ENCODE results near the gene ZNF276. TPM values are rescaled to one million over a fixed set of nuclear protein-coding genes. Genes with fewer than 3 reads are reported as not detected.
"Not testable (repeated sequence)": the region's sequence is repeated elsewhere in the genome, so short reads cannot be mapped to it uniquely, and the experiment has no call there.

ZNF276 gene
- total RNA-seq, 1 experiment from 2014 or later = 19.9 TPM

- in situ Hi-C loops (cut with HindIII; ENCODE audit: low sequenced_read_pairs) = no loop called here
- no peak for DNase-seq (ENCODE audit: low spot score)
Measured at GRCh38 chr16:89764711-89765201, 43.4 kb downstream of the ZNF276 start.

GRCh38 chr16:89765292-89765830, 44.0 kb downstream of the ZNF276 start:
- DNase-seq (ENCODE audit: low spot score) = no peak
- in situ Hi-C loops (cut with HindIII; ENCODE audit: low sequenced_read_pairs) = no loop called here

- in situ Hi-C loops (cut with HindIII; ENCODE audit: low sequenced_read_pairs) = no loop called here
- no peak for DNase-seq (ENCODE audit: low spot score)
Measured at GRCh38 chr16:89770367-89770766, 49.0 kb downstream of the ZNF276 start.

GRCh38 chr16:89775223-89775622, 53.9 kb downstream of the ZNF276 start:
- in situ Hi-C loops (cut with HindIII; ENCODE audit: low sequenced_read_pairs) = no loop called here
- DNase-seq (ENCODE audit: low spot score) = no peak

GRCh38 chr16:89778211-89778610, 56.9 kb downstream of the ZNF276 start:
- in situ Hi-C loops (cut with HindIII; ENCODE audit: low sequenced_read_pairs) = not testable (repeated sequence)

GRCh38 chr16:89779231-89779908, 58.0 kb downstream of the ZNF276 start:
- in situ Hi-C loops (cut with HindIII; ENCODE audit: low sequenced_read_pairs) = no loop called here
- DNase-seq (ENCODE audit: low spot score) = peak; percentile 94

More at GRCh38 chr16:89778211-89778610, 56.9 kb downstream of the ZNF276 start:
- not testable (repeated sequence) for DNase-seq (ENCODE audit: low spot score)

GRCh38 chr16:89779909-89780305, 58.6 kb downstream of the ZNF276 start:
- in situ Hi-C loops (cut with HindIII; ENCODE audit: low sequenced_read_pairs) = no loop called here
- DNase-seq (ENCODE audit: low spot score) = no peak

- no peak for DNase-seq (ENCODE audit: low spot score)
- in situ Hi-C loops (cut with HindIII; ENCODE audit: low sequenced_read_pairs) = no loop called here
Measured at GRCh38 chr16:89782489-89782888, 61.2 kb downstream of the ZNF276 start.

GRCh38 chr16:89783952-89784351, 62.6 kb downstream of the ZNF276 start:
- DNase-seq (ENCODE audit: low spot score); in situ Hi-C loops (cut with HindIII; ENCODE audit: low sequenced_read_pairs): not testable (repeated sequence)

- no peak for DNase-seq (ENCODE audit: low spot score)
- in situ Hi-C loops (cut with HindIII; ENCODE audit: low sequenced_read_pairs) = no loop called here
Measured at GRCh38 chr16:89784406-89784805, 63.1 kb downstream of the ZNF276 start.

- in situ Hi-C loops (cut with HindIII; ENCODE audit: low sequenced_read_pairs) = no loop called here
- DNase-seq (ENCODE audit: low spot score) = no peak
Measured at GRCh38 chr16:89785523-89786155, 64.3 kb downstream of the ZNF276 start.

- in situ Hi-C loops (cut with HindIII; ENCODE audit: low sequenced_read_pairs) = no loop called here
- DNase-seq (ENCODE audit: low spot score) = no peak
Measured at GRCh38 chr16:89786474-89787364, 65.4 kb downstream of the ZNF276 start.

GRCh38 chr16:89787365-89787805, 66.0 kb downstream of the ZNF276 start:
- in situ Hi-C loops (cut with HindIII; ENCODE audit: low sequenced_read_pairs) = no loop called here
- no peak for DNase-seq (ENCODE audit: low spot score)

Other genes with a start within 250 kb of the ZNF276 start
- gene ANKRD11, start 231.0 kb upstream of the ZNF276 start, total RNA-seq (2014; rRNA removed; shearing (Covaris generic)) = 42.6 and 55.3 TPM in 2 replicates
- 117 and 125 TPM in 2 replicates for gene SPG7, start 213.1 kb upstream of the ZNF276 start, total RNA-seq (2014; rRNA removed; shearing (Covaris generic))
- gene RPL13, start 160.9 kb upstream of the ZNF276 start, total RNA-seq (2014; rRNA removed; shearing (Covaris generic)) = 5,258 and 7,265 TPM in 2 replicates
- 5.1 and 17.0 TPM in 2 replicates for gene CPNE7, start 145.8 kb upstream of the ZNF276 start, total RNA-seq (2014; rRNA removed; shearing (Covaris generic))
- 0.55 TPM in 1 of 2 replicates, not detected in the other for gene DPEP1, start 107.9 kb upstream of the ZNF276 start, total RNA-seq (2014; rRNA removed; shearing (Covaris generic))
- 198 and 238 TPM in 2 replicates for gene CHMP1A, start 63.8 kb upstream of the ZNF276 start, total RNA-seq (2014; rRNA removed; shearing (Covaris generic))
- 2.9 and 7.3 TPM in 2 replicates for gene SPATA33, start 63.7 kb upstream of the ZNF276 start, total RNA-seq (2014; rRNA removed; shearing (Covaris generic))
- 57.2 and 58.8 TPM in 2 replicates for gene CDK10, start 34.8 kb upstream of the ZNF276 start, total RNA-seq (2014; rRNA removed; shearing (Covaris generic))
- gene SPATA2L, start 19.8 kb upstream of the ZNF276 start, total RNA-seq (2014; rRNA removed; shearing (Covaris generic)) = 94.8 and 114 TPM in 2 replicates
- gene VPS9D1, start 639 bp upstream of the ZNF276 start, total RNA-seq (2014; rRNA removed; shearing (Covaris generic)) = 7.3 and 7.6 TPM in 2 replicates
- 24.0 and 36.2 TPM in 2 replicates for gene FANCA, start 95.1 kb downstream of the ZNF276 start, total RNA-seq (2014; rRNA removed; shearing (Covaris generic))
- gene SPIRE2, start 106.9 kb downstream of the ZNF276 start, total RNA-seq (2014; rRNA removed; shearing (Covaris generic)) = 21.7 and 37.2 TPM in 2 replicates
- gene TCF25, start 152.1 kb downstream of the ZNF276 start, total RNA-seq (2014; rRNA removed; shearing (Covaris generic)) = 132 and 147 TPM in 2 replicates
- 17.2 and 20.1 TPM in 2 replicates for gene MC1R, start 197.3 kb downstream of the ZNF276 start, total RNA-seq (2014; rRNA removed; shearing (Covaris generic))
- gene TUBB3, start 201.8 kb downstream of the ZNF276 start, total RNA-seq (2014; rRNA removed; shearing (Covaris generic)) = 264 and 266 TPM in 2 replicates
- 122 and 167 TPM in 2 replicates for gene DEF8, start 227.2 kb downstream of the ZNF276 start, total RNA-seq (2014; rRNA removed; shearing (Covaris generic))